Measurements from ENCODE around the gene GLIS2. TPM values are rescaled to one million over a fixed set of nuclear protein-coding genes. Genes with fewer than 3 reads are reported as not detected.

The GLIS2 gene
- total and polyA plus RNA-seq, 4 donors = 0.68 to 1.4 (median 1.1) TPM

DNA sequence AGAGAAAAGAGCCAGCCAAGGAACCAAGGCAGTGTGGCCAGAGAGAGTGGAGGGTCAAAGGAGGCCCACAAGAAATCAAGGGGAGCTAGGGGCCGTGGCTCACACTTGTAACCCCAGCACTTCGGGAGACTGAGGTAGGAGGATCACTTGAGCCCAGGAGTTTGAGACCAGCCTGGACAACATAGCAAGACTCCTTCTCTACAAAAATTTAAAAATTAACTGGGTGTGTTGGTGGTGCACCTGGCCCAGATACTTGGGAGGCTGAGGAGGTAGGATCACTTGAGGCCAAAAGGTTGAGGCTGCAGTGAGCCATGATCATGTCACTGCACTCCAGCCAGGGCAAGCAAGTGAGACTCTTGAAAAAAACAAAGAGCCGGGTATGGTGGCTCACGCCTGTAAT, 24.2 kb upstream of the GLIS2 start (continued):
- TF ChIP-seq HNF4A (conservative IDR thresholded peaks at IDR 0.05) (no peak), EGR1 (IDR thresholded peaks at IDR 0.05; ENCODE audit: low read depth in 2 of 2) (no peak), YY1 (IDR thresholded peaks at IDR 0.05) (no peak), GABPA (IDR thresholded peaks at IDR 0.05 in 1 of 2, conservative IDR thresholded peaks at IDR 0.05 in 1 of 2) (no peak)

DNA sequence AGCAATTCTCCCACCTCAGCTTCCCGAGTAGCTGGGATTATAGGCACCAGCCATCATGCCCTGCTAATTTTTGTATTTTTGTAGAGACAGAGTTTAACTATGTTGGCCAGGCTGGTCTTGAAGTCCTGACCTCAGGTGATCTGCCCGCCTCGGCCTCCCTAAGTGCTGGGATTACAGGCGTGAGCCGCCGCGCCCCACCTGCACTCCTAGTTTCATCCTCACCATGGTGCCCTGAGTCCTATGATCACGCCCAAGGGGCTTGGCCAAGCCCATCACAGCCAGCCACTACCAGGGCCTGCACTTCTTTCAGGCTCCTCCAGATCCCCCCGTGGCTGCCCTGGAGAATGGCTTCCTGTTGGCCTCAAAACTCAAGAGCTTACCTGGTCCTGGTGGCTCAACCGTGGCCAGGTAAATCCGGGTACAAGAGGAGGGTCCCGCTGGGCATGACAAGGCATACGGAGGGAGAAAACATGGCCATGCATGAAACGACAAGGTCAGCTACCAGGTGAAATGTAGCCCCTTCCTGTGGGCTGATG, 22.6 kb upstream of the GLIS2 start:
- peaks cover under 1 to 13% (median 5%) of the 10 kb centered on the region in 4 donors for H3K4me1 ChIP-seq (ENCODE audit: control insufficient read depth in 4 of 4, insufficient read depth in 4 of 4, low read length in 3 of 4)
- no peaks in the 10 kb centered on the region for H3K27me3 ChIP-seq (ENCODE audit: control insufficient read depth in 4 of 4, insufficient read depth in 4 of 4, low read length in 3 of 4)
- no peak for DNase-seq (ENCODE audit: low spot score)
- H3K36me3 ChIP-seq (ENCODE audit: control insufficient read depth in 4 of 4, insufficient read depth in 3 of 4, low read depth in 1 of 4, low read length in 3 of 4) = no peaks in the 10 kb centered on the region
- H3K27ac ChIP-seq (ENCODE audit: low read depth in 1 of 2, low read length in 2 of 2) = no peak overlapping the region
- TF ChIP-seq TAF1 (conservative IDR thresholded peaks at IDR 0.05) (no peak), ZBTB33 (IDR thresholded peaks at IDR 0.05) (no peak)
- TF ChIP-seq, protein P1, sequence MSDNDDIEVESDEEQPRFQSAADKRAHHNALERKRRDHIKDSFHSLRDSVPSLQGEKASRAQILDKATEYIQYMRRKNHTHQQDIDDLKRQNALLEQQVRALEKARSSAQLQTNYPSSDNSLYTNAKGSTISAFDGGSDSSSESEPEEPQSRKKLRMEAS (IDR thresholded peaks at IDR 0.05) = no peak
- no peak overlapping the region for H3K9ac ChIP-seq (ENCODE audit: low read depth in 1 of 2, low read length in 2 of 2)
- no peaks in the 10 kb centered on the region for H3K9me3 ChIP-seq (ENCODE audit: control insufficient read depth in 4 of 4, low read length in 3 of 4)
- no peak overlapping the region for H3K4me3 ChIP-seq (ENCODE audit: low read depth in 1 of 3, low read length in 3 of 3)
- WGBS = 78% methylated on average over 14 of the region's 14 CpGs

DNA sequence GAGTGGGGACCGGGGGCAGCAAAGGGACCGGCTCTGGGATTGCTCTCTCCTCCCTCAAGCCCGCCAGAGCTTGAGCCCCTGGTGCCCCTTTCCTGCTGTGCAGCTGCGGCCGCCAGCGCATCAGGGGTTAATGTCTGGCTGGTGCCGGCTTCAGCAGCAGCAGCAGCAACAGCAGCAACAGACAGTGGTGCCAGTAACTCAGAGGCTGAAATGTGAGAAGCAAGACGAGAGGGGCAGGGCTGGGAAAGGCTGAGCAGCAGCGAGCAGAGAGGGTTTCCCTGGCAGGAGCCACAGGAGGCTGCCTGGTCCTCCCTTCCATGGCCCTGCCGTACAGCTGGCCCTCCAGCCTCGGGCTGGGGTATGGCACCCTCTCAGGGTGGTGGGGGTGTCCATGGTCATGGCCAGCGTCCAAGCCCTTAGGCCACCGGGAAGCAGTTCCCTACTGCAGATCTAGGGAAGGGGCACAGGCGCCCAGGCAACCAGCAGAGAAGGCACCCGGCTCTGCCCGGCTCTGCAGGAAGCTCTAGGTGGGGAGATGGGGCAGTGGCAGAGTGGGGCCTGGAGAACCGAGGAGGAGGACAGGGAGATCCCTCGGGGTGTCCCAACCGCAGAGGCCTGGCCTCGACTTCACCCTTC, 21.9 kb upstream of the GLIS2 start:
- Histone ChIP-seq H3K9me3 (ENCODE audit: control insufficient read depth in 4 of 4, low read length in 3 of 4) (no peaks in the 10 kb centered on the region), H3K27ac (ENCODE audit: low read depth in 1 of 2, low read length in 2 of 2) (no peak overlapping the region), H3K4me1 (ENCODE audit: control insufficient read depth in 4 of 4, insufficient read depth in 4 of 4, low read length in 3 of 4) (peaks cover 0 to 8% (median 0%) of the 10 kb centered on the region in 4 donors), H3K36me3 (ENCODE audit: control insufficient read depth in 4 of 4, insufficient read depth in 3 of 4, low read depth in 1 of 4, low read length in 3 of 4) (no peaks in the 10 kb centered on the region), H3K9ac (ENCODE audit: low read depth in 1 of 2, low read length in 2 of 2) (no peak overlapping the region), H3K27me3 (ENCODE audit: control insufficient read depth in 4 of 4, insufficient read depth in 4 of 4, low read length in 3 of 4) (no peaks in the 10 kb centered on the region), H3K4me3 (ENCODE audit: low read depth in 1 of 3, low read length in 3 of 3) (no peak overlapping the region)
- WGBS = 30% methylated on average over 20 of the region's 20 CpGs
- no peak for DNase-seq (ENCODE audit: low spot score)
- no peak for TF ChIP-seq HNF4A (conservative IDR thresholded peaks at IDR 0.05)
- TF ChIP-seq RAD21 (IDR thresholded peaks at IDR 0.05) = peak in 1 of 2 donors; percentile 23
- no peak for TF ChIP-seq CTCF (IDR thresholded peaks at IDR 0.05; ENCODE audit: low read depth, low read length, missing input control)

DNA sequence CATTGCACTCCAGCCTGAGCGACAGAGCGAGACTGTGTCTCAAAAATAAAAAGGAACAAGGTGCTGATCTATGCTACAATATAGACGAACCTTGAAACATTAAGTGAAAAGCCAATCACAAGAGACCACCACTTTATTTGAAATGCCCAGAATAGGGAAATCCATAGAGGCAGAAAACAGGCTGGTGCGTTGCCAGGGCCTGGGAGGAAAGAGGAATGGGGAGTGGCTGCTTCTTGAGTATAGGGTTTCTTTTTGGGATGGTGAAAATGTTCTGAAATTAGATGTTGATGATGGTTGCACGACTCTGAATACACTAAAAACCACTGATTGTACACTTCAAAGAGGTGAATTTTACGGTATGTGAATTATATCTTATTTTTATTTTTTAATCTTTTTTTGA, 20.3 kb upstream of the GLIS2 start:
- 89% methylated on average over 6 of the region's 6 CpGs for WGBS
- Histone ChIP-seq H3K36me3 (ENCODE audit: control insufficient read depth in 4 of 4, insufficient read depth in 3 of 4, low read depth in 1 of 4, low read length in 3 of 4) (no peaks in the 10 kb centered on the region), H3K9ac (ENCODE audit: low read depth in 1 of 2, low read length in 2 of 2) (no peak overlapping the region), H3K27ac (ENCODE audit: low read depth in 1 of 2, low read length in 2 of 2) (no peak overlapping the region), H3K4me3 (ENCODE audit: low read depth in 1 of 3, low read length in 3 of 3) (no peak overlapping the region), H3K27me3 (ENCODE audit: control insufficient read depth in 4 of 4, insufficient read depth in 4 of 4, low read length in 3 of 4) (no peaks in the 10 kb centered on the region), H3K9me3 (ENCODE audit: control insufficient read depth in 4 of 4, low read length in 3 of 4) (no peaks in the 10 kb centered on the region), H3K4me1 (ENCODE audit: control insufficient read depth in 4 of 4, insufficient read depth in 4 of 4, low read length in 3 of 4) (peaks cover 0 to 1% (median 0%) of the 10 kb centered on the region in 4 donors)
- DNase-seq (ENCODE audit: low spot score) = no peak
- TF ChIP-seq, protein P2, sequence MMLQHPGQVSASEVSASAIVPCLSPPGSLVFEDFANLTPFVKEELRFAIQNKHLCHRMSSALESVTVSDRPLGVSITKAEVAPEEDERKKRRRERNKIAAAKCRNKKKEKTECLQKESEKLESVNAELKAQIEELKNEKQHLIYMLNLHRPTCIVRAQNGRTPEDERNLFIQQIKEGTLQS (IDR thresholded peaks at IDR 0.05) = no peak
- no peak for TF ChIP-seq HNF4G (IDR thresholded peaks at IDR 0.05)
- TF ChIP-seq TAF1 (conservative IDR thresholded peaks at IDR 0.05) = no peak
- TF ChIP-seq YY1 (IDR thresholded peaks at IDR 0.05) = no peak
- TF ChIP-seq CTCF (IDR thresholded peaks at IDR 0.05; ENCODE audit: low read depth, low read length, missing input control) = no peak
- TF ChIP-seq HNF4A (conservative IDR thresholded peaks at IDR 0.05) = no peak
- no peak for TF ChIP-seq EGR1 (IDR thresholded peaks at IDR 0.05; ENCODE audit: low read depth in 2 of 2)
- TF ChIP-seq, protein P3, sequence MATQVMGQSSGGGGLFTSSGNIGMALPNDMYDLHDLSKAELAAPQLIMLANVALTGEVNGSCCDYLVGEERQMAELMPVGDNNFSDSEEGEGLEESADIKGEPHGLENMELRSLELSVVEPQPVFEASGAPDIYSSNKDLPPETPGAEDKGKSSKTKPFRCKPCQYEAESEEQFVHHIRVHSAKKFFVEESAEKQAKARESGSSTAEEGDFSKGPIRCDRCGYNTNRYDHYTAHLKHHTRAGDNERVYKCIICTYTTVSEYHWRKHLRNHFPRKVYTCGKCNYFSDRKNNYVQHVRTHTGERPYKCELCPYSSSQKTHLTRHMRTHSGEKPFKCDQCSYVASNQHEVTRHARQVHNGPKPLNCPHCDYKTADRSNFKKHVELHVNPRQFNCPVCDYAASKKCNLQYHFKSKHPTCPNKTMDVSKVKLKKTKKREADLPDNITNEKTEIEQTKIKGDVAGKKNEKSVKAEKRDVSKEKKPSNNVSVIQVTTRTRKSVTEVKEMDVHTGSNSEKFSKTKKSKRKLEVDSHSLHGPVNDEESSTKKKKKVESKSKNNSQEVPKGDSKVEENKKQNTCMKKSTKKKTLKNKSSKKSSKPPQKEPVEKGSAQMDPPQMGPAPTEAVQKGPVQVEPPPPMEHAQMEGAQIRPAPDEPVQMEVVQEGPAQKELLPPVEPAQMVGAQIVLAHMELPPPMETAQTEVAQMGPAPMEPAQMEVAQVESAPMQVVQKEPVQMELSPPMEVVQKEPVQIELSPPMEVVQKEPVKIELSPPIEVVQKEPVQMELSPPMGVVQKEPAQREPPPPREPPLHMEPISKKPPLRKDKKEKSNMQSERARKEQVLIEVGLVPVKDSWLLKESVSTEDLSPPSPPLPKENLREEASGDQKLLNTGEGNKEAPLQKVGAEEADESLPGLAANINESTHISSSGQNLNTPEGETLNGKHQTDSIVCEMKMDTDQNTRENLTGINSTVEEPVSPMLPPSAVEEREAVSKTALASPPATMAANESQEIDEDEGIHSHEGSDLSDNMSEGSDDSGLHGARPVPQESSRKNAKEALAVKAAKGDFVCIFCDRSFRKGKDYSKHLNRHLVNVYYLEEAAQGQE (IDR thresholded peaks at IDR 0.05) = no peak

Data from liver (tissue), 9 donors.